Left lung (tissue), 10 donors: Measurements from ENCODE around the gene B9D1. TPM values are rescaled to one million over a fixed set of nuclear protein-coding genes. Genes with fewer than 3 reads are reported as not detected.

ENCODE experiments used
- ATAC-seq: fragments of 200-7000 bp; cut with Tn5 transposase; one replicate; pipeline ENCODE4 v1.9.1; 2020; ENCODE audit warnings: moderate library complexity
- DNase-seq, 4 donors: peaks; one replicate each; pipeline ENCODE4 v3.0.0-alpha.2; 2013 to 2020
- H3K27ac ChIP-seq, 2 donors: fragments of 200-600 bp; sonication (generic) in 1 of 2; one replicate each; pipeline versions ENCODE4 v1.5.0 to v1.8.0; 2020 to 2021
- H3K27me3 ChIP-seq, 2 donors: fragments of 200-600 bp; sonication (generic) in 1 of 2; one replicate each; pipeline versions ENCODE4 v1.5.0 to v1.8.0; 2020 to 2021
- H3K36me3 ChIP-seq, 2 donors: fragments of 200-600 bp; sonication (generic) in 1 of 2; one replicate each; pipeline versions ENCODE4 v1.5.0 to v1.8.0; 2020 to 2021
- H3K4me1 ChIP-seq, 2 donors: fragments of 200-600 bp; one replicate each; pipeline ENCODE4 v1.8.0; 2021
- H3K4me3 ChIP-seq, 2 donors: fragments of 200-600 bp; sonication (generic) in 1 of 2; one replicate each; pipeline versions ENCODE4 v1.5.0 to v1.8.0; 2020 to 2021; ENCODE audit warnings: mild to moderate bottlenecking in 1 of 2
- H3K9me3 ChIP-seq, 2 donors: fragments of 200-600 bp; sonication (generic) in 1 of 2; one replicate each; pipeline versions ENCODE4 v1.5.0 to v1.8.0; 2020 to 2021
- intact Hi-C, 2 donors: fragments of 100-400 bp; cut with DNase I; formaldehyde crosslinking; loops; one replicate each; pipeline versions ENCODE4 v1.11.2 to v1.14.2; 2022
- polyA plus RNA-seq, 6 donors: library from polyadenylated mRNA; unstranded; fragments of 120-200 nt; gene quantifications; one replicate each; pipeline ENCODE4 v1.2.1, GENCODE V29; 2013; ENCODE audit not compliant: insufficient read length in 6 of 6
- total RNA-seq, 2 donors: library from RNA; stranded (reverse); fragmentation: NEBNext Ultra II Directional; extraction: Animal tissue kit (Norgen Biotek cat#: 25700); gene quantifications; one replicate each; pipeline ENCODE4 v1.2.1, GENCODE V29; 2021
- TF ChIP-seq, protein P1 (sequence below), 2 donors: fragments of 200-600 bp; sonication (generic) in 1 of 2; IDR thresholded peaks; one replicate each; pipeline versions ENCODE4 v1.5.0 to v1.8.0; 2021; ENCODE audit warnings: antibody characterized with exemption in 2 of 2
- donor health status: DM: no; HTN: yes; CAD: no.
- donor health status: DM: no; HTN: no; CAD: no.

The B9D1 gene
- total and polyA plus RNA-seq, 8 donors, result 11.4 to 24.1 (median 21.1) TPM

DNA sequence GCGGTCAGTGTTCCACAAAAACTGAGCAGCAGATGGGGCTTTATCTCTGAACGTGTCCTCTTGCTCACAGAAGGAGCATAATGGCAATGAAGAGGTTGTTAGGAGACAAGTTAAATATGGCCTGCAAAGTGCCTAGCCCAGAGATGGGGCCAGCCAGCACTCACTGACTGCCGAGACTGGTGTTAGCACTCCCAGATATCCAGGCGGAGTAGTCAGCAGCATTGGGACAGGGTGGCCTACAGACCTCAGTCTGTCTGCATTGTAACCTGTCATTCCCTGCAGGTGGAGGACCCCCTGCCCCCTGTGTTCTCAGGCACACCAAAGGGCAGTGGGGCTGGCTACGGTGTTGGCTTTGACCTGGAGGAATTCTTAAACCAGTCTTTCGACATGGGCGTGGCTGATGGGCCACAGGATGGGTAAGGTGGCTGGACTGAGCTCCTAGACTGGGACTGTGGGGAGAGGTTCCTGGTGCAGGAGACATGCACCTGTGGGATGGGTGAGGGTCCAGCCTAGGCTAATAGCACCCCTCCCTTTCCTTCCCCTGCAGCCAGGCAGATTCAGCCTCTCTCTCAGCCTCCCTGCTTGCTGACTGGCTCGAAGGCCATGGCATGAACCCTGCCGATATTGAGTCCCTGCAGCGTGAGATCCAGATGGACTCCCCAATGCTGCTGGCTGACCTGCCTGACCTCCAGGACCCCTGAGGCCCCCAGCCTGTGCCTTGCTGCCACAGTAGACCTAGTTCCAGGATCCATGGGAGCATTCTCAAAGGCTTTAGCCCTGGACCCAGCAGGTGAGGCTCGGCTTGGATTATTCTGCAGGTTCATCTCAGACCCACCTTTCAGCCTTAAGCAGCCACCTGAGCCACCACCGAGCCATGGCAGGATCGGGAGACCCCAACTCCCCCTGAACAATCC lies 20.3 kb upstream of the B9D1 start:
- H3K4me1 ChIP-seq, result peaks cover 24 to 73% of the 10 kb centered on the region in 2 donors
- peak in 1 of 4 donors; percentile 31 for DNase-seq
- H3K4me3 ChIP-seq, result no peak overlapping the region
- H3K9me3 ChIP-seq, result no peaks in the 10 kb centered on the region
- intact Hi-C loops, result no loop called here
- no peak overlapping the region for H3K27ac ChIP-seq
- no peaks in the 10 kb centered on the region for H3K27me3 ChIP-seq
- peaks cover 0 to 65% of the 10 kb centered on the region in 2 donors for H3K36me3 ChIP-seq
- no peak for ATAC-seq
- TF ChIP-seq, protein P1, sequence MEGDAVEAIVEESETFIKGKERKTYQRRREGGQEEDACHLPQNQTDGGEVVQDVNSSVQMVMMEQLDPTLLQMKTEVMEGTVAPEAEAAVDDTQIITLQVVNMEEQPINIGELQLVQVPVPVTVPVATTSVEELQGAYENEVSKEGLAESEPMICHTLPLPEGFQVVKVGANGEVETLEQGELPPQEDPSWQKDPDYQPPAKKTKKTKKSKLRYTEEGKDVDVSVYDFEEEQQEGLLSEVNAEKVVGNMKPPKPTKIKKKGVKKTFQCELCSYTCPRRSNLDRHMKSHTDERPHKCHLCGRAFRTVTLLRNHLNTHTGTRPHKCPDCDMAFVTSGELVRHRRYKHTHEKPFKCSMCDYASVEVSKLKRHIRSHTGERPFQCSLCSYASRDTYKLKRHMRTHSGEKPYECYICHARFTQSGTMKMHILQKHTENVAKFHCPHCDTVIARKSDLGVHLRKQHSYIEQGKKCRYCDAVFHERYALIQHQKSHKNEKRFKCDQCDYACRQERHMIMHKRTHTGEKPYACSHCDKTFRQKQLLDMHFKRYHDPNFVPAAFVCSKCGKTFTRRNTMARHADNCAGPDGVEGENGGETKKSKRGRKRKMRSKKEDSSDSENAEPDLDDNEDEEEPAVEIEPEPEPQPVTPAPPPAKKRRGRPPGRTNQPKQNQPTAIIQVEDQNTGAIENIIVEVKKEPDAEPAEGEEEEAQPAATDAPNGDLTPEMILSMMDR (IDR thresholded peaks at IDR 0.05), result no peak

- H3K9me3 ChIP-seq, result no peaks in the 10 kb centered on the region
- intact Hi-C loops, result no loop called here
- DNase-seq (peak in 1 of 4 donors; percentile 31), ATAC-seq (no peak)
- H3K4me1 ChIP-seq, result peaks cover 24 to 67% of the 10 kb centered on the region in 2 donors
- no peaks in the 10 kb centered on the region for H3K27me3 ChIP-seq
- H3K27ac ChIP-seq, result no peak overlapping the region
- H3K4me3 ChIP-seq, result no peak overlapping the region
- TF ChIP-seq, protein P1 (IDR thresholded peaks at IDR 0.05), result no peak
- peaks cover 0 to 65% of the 10 kb centered on the region in 2 donors for H3K36me3 ChIP-seq
Measured at GRCh38 chr17:19381741-19382444, 19.4 kb upstream of the B9D1 start.

- Histone ChIP-seq H3K4me1 (peaks cover 22 to 66% of the 10 kb centered on the region in 2 donors), H3K36me3 (peaks cover 0 to 65% of the 10 kb centered on the region in 2 donors), H3K9me3 (no peaks in the 10 kb centered on the region), H3K27ac (no peak overlapping the region), H3K27me3 (no peaks in the 10 kb centered on the region), H3K4me3 (no peak overlapping the region)
- intact Hi-C loops, result no loop called here
- TF ChIP-seq, protein P1 (IDR thresholded peaks at IDR 0.05), result no peak
- DNase-seq, result no peak
- no peak for ATAC-seq
Measured at GRCh38 chr17:19381361-19381740, 18.8 kb upstream of the B9D1 start.

DNA sequence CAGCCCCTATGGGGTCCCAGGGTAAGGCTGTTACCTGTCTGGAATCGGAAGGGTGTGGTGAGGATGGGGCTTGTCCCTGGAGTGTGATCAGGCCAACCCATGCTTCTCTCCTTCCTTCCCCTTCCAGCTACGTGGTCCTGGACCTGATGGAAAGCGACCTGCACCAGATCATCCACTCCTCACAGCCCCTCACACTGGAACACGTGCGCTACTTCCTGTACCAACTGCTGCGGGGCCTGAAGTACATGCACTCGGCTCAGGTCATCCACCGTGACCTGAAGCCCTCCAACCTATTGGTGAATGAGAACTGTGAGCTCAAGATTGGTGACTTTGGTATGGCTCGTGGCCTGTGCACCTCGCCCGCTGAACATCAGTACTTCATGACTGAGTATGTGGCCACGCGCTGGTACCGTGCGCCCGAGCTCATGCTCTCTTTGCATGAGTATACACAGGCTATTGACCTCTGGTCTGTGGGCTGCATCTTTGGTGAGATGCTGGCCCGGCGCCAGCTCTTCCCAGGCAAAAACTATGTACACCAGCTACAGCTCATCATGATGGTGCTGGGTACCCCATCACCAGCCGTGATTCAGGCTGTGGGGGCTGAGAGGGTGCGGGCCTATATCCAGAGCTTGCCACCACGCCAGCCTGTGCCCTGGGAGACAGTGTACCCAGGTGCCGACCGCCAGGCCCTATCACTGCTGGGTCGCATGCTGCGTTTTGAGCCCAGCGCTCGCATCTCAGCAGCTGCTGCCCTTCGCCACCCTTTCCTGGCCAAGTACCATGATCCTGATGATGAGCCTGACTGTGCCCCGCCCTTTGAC lies 18.2 kb upstream of the B9D1 start:
- Histone ChIP-seq H3K27ac (no peak overlapping the region), H3K4me1 (peaks cover 17 to 59% of the 10 kb centered on the region in 2 donors), H3K27me3 (no peaks in the 10 kb centered on the region), H3K4me3 (no peak overlapping the region), H3K9me3 (no peaks in the 10 kb centered on the region), H3K36me3 (peaks cover 0 to 64% of the 10 kb centered on the region in 2 donors)
- intact Hi-C loops, result no loop called here
- DNase-seq, result peak in 2 of 4 donors; percentile 30 to 70
- TF ChIP-seq, protein P1 (IDR thresholded peaks at IDR 0.05), result no peak
- no peak for ATAC-seq
